Upper lobe of right lung (tissue), 1 donor: ENCODE data around the gene DPP9. TPM values are rescaled to one million over a fixed set of nuclear protein-coding genes. Genes with fewer than 3 reads are reported as not detected.

Source experiments
- ATAC-seq: fragments of 200-7000 bp; cut with Tn5 transposase; one replicate; pipeline ENCODE4 v1.9.1; 2020; ENCODE audit warnings: mild to moderate bottlenecking, moderate library complexity
- DNase-seq: peaks from one replicate; pipeline ENCODE4 v3.0.0-alpha.2; 2020
- H3K27ac ChIP-seq: fragments of 200-600 bp; one replicate; pipeline ENCODE4 v1.8.0; 2022
- H3K27me3 ChIP-seq: fragments of 200-600 bp; one replicate; pipeline ENCODE4 v1.8.0; 2022; ENCODE audit warnings: mild to moderate bottlenecking
- H3K36me3 ChIP-seq: fragments of 200-600 bp; one replicate; pipeline ENCODE4 v1.8.0; 2022
- H3K4me1 ChIP-seq: fragments of 200-600 bp; one replicate; pipeline ENCODE4 v1.8.0; 2022
- H3K4me3 ChIP-seq: fragments of 200-600 bp; one replicate; pipeline ENCODE4 v1.8.0; 2022; ENCODE audit warnings: mild to moderate bottlenecking
- H3K9me3 ChIP-seq: fragments of 200-600 bp; one replicate; pipeline ENCODE4 v1.8.0; 2022
- intact Hi-C: fragments of 100-400 bp; cut with DNase I; formaldehyde crosslinking; loops from one replicate; pipeline ENCODE4 v1.11.0; 2022
- total RNA-seq: library from RNA; stranded (reverse); fragmentation: NEBNext Ultra II Directional; extraction: Animal tissue kit (Norgen Biotek cat#: 25700); gene quantifications from one replicate; pipeline ENCODE4 v1.2.1, GENCODE V29; 2021
- TF ChIP-seq, protein P1 (sequence below): fragments of 200-600 bp; IDR thresholded peaks from one replicate; pipeline ENCODE4 v1.8.0; 2022; ENCODE audit warnings: antibody characterized with exemption
- donor health status: DM: no; HTN: yes; CAD: no; lungs with severe emphysema.

The DPP9 gene
- total RNA-seq, 1 donor from 2014 or later, result 75.8 TPM

DNA sequence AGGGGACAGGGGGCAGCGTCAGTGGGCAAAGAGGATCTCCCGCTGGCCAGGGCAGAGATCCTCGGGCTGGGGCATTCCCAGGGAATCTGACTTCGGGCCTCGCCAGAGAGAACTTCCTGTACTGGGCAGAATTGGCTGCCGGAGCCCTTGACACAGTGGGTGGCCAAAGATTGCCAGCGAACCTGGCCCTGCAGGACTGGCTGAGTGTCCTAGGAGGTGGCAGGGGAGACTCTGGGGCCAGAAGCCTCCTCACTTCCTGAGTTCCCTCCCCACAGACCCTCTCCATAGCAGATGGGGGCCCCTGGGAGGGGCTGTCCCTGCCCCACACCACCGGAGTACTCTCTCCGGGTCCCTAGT is 19.3 kb downstream of the DPP9 start:
- peaks cover 8% of the 10 kb centered on the region for H3K4me1 ChIP-seq
- ATAC-seq (peak; percentile 70), DNase-seq (peak; percentile 83)
- no peaks in the 10 kb centered on the region for H3K9me3 ChIP-seq
- peaks cover 65% of the 10 kb centered on the region for H3K36me3 ChIP-seq
- intact Hi-C loops, result no loop called here
- no peak overlapping the region for H3K4me3 ChIP-seq
- peak overlapping the region; percentile 66 for H3K27ac ChIP-seq
- H3K27me3 ChIP-seq, result no peaks in the 10 kb centered on the region
- TF ChIP-seq, protein P1, sequence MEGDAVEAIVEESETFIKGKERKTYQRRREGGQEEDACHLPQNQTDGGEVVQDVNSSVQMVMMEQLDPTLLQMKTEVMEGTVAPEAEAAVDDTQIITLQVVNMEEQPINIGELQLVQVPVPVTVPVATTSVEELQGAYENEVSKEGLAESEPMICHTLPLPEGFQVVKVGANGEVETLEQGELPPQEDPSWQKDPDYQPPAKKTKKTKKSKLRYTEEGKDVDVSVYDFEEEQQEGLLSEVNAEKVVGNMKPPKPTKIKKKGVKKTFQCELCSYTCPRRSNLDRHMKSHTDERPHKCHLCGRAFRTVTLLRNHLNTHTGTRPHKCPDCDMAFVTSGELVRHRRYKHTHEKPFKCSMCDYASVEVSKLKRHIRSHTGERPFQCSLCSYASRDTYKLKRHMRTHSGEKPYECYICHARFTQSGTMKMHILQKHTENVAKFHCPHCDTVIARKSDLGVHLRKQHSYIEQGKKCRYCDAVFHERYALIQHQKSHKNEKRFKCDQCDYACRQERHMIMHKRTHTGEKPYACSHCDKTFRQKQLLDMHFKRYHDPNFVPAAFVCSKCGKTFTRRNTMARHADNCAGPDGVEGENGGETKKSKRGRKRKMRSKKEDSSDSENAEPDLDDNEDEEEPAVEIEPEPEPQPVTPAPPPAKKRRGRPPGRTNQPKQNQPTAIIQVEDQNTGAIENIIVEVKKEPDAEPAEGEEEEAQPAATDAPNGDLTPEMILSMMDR, result no peak

DNA sequence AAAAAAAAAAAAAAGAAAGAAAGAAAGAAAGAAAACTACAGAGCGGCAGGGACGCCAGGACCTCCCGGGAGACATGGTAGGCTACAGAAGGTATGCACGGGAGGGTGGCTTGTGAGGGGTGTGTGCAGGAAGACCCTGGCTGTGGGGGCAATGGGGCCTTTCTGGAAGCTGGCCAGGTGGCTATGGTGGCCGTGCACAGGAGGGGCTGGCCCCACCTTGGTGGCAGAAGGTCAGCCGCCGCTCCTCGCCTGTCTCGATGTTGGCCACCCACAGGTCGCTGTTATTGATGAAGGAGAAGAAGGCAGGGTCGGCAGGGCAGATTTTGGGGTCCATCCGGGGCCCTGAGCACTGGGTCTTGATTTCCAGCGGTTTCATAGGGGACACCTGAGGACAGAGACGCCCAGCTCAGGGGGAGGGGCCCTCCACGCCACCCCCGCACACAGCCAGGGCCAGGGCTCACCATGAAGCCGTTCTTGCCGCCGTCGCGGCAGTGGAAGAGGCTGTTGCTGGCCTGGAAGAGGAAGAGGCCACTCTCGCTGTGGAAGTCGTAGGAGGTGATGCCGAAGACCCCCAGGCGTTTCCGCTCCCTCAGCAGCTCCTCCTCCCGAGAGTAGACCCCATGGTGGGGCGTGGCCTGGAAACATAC is 19.8 kb downstream of the DPP9 start:
- H3K27me3 ChIP-seq, result no peaks in the 10 kb centered on the region
- no peak overlapping the region for H3K4me3 ChIP-seq
- peak overlapping the region; percentile 66 for H3K27ac ChIP-seq
- peaks cover 61% of the 10 kb centered on the region for H3K36me3 ChIP-seq
- no peaks in the 10 kb centered on the region for H3K9me3 ChIP-seq
- DNase-seq (no peak), ATAC-seq (no peak)
- TF ChIP-seq, protein P1, result no peak
- peaks cover 6% of the 10 kb centered on the region for H3K4me1 ChIP-seq
- intact Hi-C loops, result no loop called here

DNA sequence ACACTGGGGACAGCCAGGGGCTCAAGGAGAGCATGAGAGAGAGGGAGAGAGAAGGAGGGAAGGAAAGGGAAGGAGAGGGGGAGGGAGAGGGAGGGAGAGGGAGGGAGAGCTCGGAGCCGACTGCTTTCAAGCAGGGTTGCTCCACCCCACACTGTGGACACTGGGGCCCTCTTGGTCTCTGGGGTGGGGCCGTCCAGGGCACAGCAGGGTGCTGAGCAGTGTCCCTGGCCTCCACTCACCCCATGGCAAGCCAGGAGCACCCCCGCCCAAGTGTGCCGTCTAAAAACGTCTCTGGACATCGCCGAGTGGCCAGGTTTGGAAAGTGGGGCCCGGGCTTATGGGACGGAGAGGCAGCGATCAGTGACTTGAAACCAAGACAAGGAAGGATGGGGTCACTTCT is 20.9 kb downstream of the DPP9 start:
- H3K27me3 ChIP-seq, result no peaks in the 10 kb centered on the region
- H3K4me1 ChIP-seq, result peaks cover 6% of the 10 kb centered on the region
- DNase-seq, result no peak
- TF ChIP-seq, protein P1, result no peak
- intact Hi-C loops, result no loop called here
- peaks cover 66% of the 10 kb centered on the region for H3K36me3 ChIP-seq
- no peak for ATAC-seq
- H3K4me3 ChIP-seq, result no peak overlapping the region
- H3K27ac ChIP-seq, result no peak overlapping the region
- H3K9me3 ChIP-seq, result no peaks in the 10 kb centered on the region

DNA sequence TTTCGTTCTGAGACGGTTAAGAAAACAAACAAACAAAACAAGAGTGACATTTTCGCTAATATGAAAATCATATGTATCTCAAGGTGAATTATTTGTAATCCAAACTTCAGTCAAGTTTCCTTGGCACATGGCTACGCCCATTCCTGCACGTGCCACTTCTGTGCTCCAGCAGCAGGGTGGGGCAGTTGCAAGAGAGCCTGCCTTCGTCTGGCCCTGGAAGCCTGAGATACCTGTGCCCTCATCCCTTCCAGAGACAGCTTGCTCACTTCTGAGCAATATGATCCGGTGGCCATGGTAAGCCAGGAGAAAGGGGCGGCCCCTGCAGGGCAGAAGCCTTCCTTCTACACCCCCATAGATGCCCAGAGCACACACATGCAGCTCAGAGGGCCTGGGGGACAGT is 22.1 kb downstream of the DPP9 start:
- no peak overlapping the region for H3K4me3 ChIP-seq
- H3K27me3 ChIP-seq, result no peaks in the 10 kb centered on the region
- H3K36me3 ChIP-seq, result peaks cover 78% of the 10 kb centered on the region
- TF ChIP-seq, protein P1, result no peak
- H3K4me1 ChIP-seq, result peaks cover 6% of the 10 kb centered on the region
- DNase-seq (no peak), ATAC-seq (peak; percentile 41)
- H3K9me3 ChIP-seq, result no peaks in the 10 kb centered on the region
- H3K27ac ChIP-seq, result no peak overlapping the region
- intact Hi-C loops, result no loop called here

DNA sequence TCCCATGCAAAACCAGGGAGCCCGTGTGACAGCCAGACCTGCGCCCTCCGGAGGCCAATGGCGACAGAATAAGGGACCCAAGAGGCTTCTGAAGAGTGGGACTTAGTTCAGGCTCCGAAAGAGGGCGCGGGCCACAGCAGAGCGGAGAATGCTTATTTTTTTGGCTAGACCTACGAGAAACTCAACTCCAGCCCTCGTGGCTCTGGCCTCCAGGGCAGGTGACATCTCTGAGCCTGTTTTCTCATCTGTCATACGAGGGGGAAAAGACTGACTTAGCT is 23.0 kb downstream of the DPP9 start:
- TF ChIP-seq, protein P1, result no peak
- Histone ChIP-seq H3K36me3 (peaks cover 87% of the 10 kb centered on the region), H3K27ac (no peak overlapping the region), H3K4me3 (no peak overlapping the region), H3K9me3 (no peaks in the 10 kb centered on the region), H3K4me1 (peaks cover 6% of the 10 kb centered on the region), H3K27me3 (no peaks in the 10 kb centered on the region)
- DNase-seq (no peak), ATAC-seq (no peak)
- intact Hi-C loops, result no loop called here
